Measurements from ENCODE around the gene CHD9.

DNA sequence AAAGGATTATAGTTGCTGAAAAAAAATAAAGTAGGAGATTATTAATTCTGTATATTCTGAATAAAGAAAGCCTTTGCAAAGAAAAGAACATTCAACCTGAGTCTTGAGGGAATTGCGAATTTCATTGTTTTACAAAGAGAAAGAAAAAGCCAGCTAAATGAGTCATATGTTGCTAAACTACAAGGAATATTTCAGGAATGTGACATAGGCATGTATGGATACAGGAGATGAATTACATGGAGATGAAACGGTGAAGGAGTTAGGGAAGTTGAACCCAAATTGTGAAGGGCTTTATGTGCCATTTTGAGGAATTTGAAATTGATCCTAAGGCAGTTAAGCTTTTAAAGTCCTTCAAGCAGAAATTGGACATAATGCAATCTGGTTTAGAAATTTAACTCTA lies 202.2 kb downstream of the CHD9 start:
- TF ChIP-seq CTCF (IDR thresholded peaks at IDR 0.05), result no peak
- no peak for TF ChIP-seq POLR2A (IDR thresholded peaks at IDR 0.05)
